Activated CD4-positive, alpha-beta T cell treated with anti-CD3 and anti-CD28 coated beads, Interleukin-2, amount 50 U/mL, for 48 hours (primary cell): ENCODE measurements around the gene FGD6.
A peak's percentile ranks its signal among the peaks of the same experiment; 100 is the strongest.

Experiments
- DNase-seq, 2 experiments: peaks; one replicate each; pipeline ENCODE4 v3.0.0-alpha.2; 2020

FGD6 gene

GRCh38 chr12:95073698-95074520 lies 143.4 kb downstream of the FGD6 start:
- DNase-seq = no peak

- peak; percentile 89 to 92 for DNase-seq
Observed at GRCh38 chr12:95072900-95073697, 144.2 kb downstream of the FGD6 start, which contains the start of gene NR2C1. Gene NR2C1 (minus strand): TSS chr12:95073618. CDS start chr12:95067384, 6,234 bp downstream.

GRCh38 chr12:95070378-95070777 lies 146.9 kb downstream of the FGD6 start:
- DNase-seq = no peak

GRCh38 chr12:95066091-95066855 lies 151.0 kb downstream of the FGD6 start:
- DNase-seq = no peak

- DNase-seq = no peak
Observed at GRCh38 chr12:95060951-95061350, 156.3 kb downstream of the FGD6 start.

- DNase-seq = no peak
Observed at GRCh38 chr12:95059984-95060383, 157.3 kb downstream of the FGD6 start.

- no peak for DNase-seq
Observed at GRCh38 chr12:95057424-95057823, 159.8 kb downstream of the FGD6 start.

GRCh38 chr12:95055057-95055456 lies 162.2 kb downstream of the FGD6 start:
- DNase-seq = no peak

GRCh38 chr12:95054206-95054605 lies 163.1 kb downstream of the FGD6 start:
- no peak for DNase-seq

- DNase-seq = no peak
Observed at GRCh38 chr12:95051241-95051640, 166.0 kb downstream of the FGD6 start.

- DNase-seq = no peak
Observed at GRCh38 chr12:95037906-95038305, 179.4 kb downstream of the FGD6 start.

GRCh38 chr12:95034750-95035149 lies 182.5 kb downstream of the FGD6 start:
- DNase-seq = no peak
